COLO829 (cell line): Measurements from ENCODE around the gene GALNT13.

Experiments
- DNase-seq: peaks from one replicate; pipeline ENCODE4 v3.0.0; 2012; ENCODE audit warnings: low spot score

The GALNT13 gene

GRCh38 chr2:154228566-154229280, 357.0 kb downstream of the GALNT13 start:
- no peak for DNase-seq

- no peak for DNase-seq
Measured at GRCh38 chr2:154229966-154230365, 358.2 kb downstream of the GALNT13 start.

GRCh38 chr2:154231021-154231420, 359.3 kb downstream of the GALNT13 start:
- DNase-seq = no peak

- DNase-seq = no peak
Measured at GRCh38 chr2:154233231-154233630, 361.5 kb downstream of the GALNT13 start.

GRCh38 chr2:154238252-154238651, 366.5 kb downstream of the GALNT13 start:
- no peak for DNase-seq

- DNase-seq = no peak
Measured at GRCh38 chr2:154240316-154240715, 368.6 kb downstream of the GALNT13 start.

- no peak for DNase-seq
Measured at GRCh38 chr2:154240921-154241379, 369.2 kb downstream of the GALNT13 start.

GRCh38 chr2:154242687-154243086, 371.0 kb downstream of the GALNT13 start:
- no peak for DNase-seq

- DNase-seq = no peak
Measured at GRCh38 chr2:154243685-154244084, 372.0 kb downstream of the GALNT13 start.

- no peak for DNase-seq
Measured at GRCh38 chr2:154244932-154245331, 373.2 kb downstream of the GALNT13 start.

GRCh38 chr2:154247503-154247902, 375.8 kb downstream of the GALNT13 start:
- DNase-seq = no peak

- DNase-seq = no peak
Measured at GRCh38 chr2:154256136-154256535, 384.4 kb downstream of the GALNT13 start.

- DNase-seq = no peak
Measured at GRCh38 chr2:154259030-154259429, 387.3 kb downstream of the GALNT13 start.

- no peak for DNase-seq
Measured at GRCh38 chr2:154261473-154262027, 389.8 kb downstream of the GALNT13 start.

GRCh38 chr2:154263206-154263605, 391.5 kb downstream of the GALNT13 start:
- no peak for DNase-seq

GRCh38 chr2:154264024-154264423, 392.3 kb downstream of the GALNT13 start:
- DNase-seq = no peak

- no peak for DNase-seq
Measured at GRCh38 chr2:154267983-154268382, 396.3 kb downstream of the GALNT13 start.

GRCh38 chr2:154280543-154280942, 408.8 kb downstream of the GALNT13 start:
- no peak for DNase-seq

GRCh38 chr2:154289870-154290269, 418.1 kb downstream of the GALNT13 start:
- DNase-seq = no peak

- DNase-seq = no peak
Measured at GRCh38 chr2:154291511-154291910, 419.8 kb downstream of the GALNT13 start.

- no peak for DNase-seq
Measured at GRCh38 chr2:154291927-154292326, 420.2 kb downstream of the GALNT13 start.

- DNase-seq = no peak
Measured at GRCh38 chr2:154293864-154294263, 422.1 kb downstream of the GALNT13 start.

GRCh38 chr2:154306266-154306970, 434.7 kb downstream of the GALNT13 start:
- no peak for DNase-seq
